OCI-LY3 (cell line): Measurements from ENCODE around the gene INSYN1.

Experiments used
- CTCF ChIP-seq: fragments of 200-600, 300-600 bp; sonication (generic); IDR thresholded peaks from 2 replicates; pipeline ENCODE4 v1.5.1; 2014; ENCODE audit warnings: antibody characterized with exemption, low read length, low read depth
- EZH2phosphoT487 ChIP-seq: fragments of 200-600 bp; shearing (Covaris generic); IDR thresholded peaks from 2 replicates; pipeline ENCODE4 v1.6.1; 2018; ENCODE audit warnings: antibody characterized with exemption, mixed run types, low read depth

GRCh38 chr15:73755946-73756345, 2.8 kb upstream of the INSYN1 start:
- TF ChIP-seq CTCF = no peak
- no peak for TF ChIP-seq EZH2phosphoT487
